HCT116 (cell line): ENCODE results near the gene CPZ. TPM values are rescaled to one million over a fixed set of nuclear protein-coding genes. Genes with fewer than 3 reads are reported as not detected.

ENCODE experiments used
- ATAC-seq: fragments of 200-7000 bp; cut with Tn5 transposase; 2 replicates; pipeline ENCODE4 v1.9.1; 2020; ENCODE audit warnings: mild to moderate bottlenecking, moderate library complexity
- BruUV-seq: library from RNA; stranded (reverse); fragments of 400-500 nt; replicated peaks from 2 replicates; lab custom pipeline; 2021; lab: Mats Ljungman, UMichigan
- CTCF ChIA-PET: fragments of 300-600 bp; sonication (Branson Sonifier 250); formaldehyde crosslinking; loops from one replicate; lab custom pipeline; 2021; ENCODE audit warnings: antibody characterized with exemption; lab: Charles Lee
- POLR2A ChIA-PET: fragments of 300-600, 350-600 bp; sonication (Branson Sonifier 250); formaldehyde crosslinking; loops from one replicate; lab custom pipeline; 2021; ENCODE audit warnings: antibody characterized with exemption; lab: Charles Lee
- RAD21 ChIA-PET, 2 experiments: fragments of 300-600 bp; sonication (Branson Sonifier 250); formaldehyde crosslinking; loops; one replicate each; lab custom pipeline; 2023; ENCODE audit warnings: low total read pairs in 2 of 2; ENCODE audit not compliant: uncharacterized antibody in 2 of 2, unreplicated experiment in 2 of 2, low non-redundant PET in 1 of 2; lab: Charles Lee
- DNase-seq: peaks from one replicate; pipeline ENCODE4 v3.0.0-alpha.2; 2010; ENCODE audit warnings: low read depth, low spot score
- H2AFZ ChIP-seq: fragments of 200-600 bp; shearing (Covaris generic), sonication (generic); 2 replicates; pipeline ENCODE4 v1.6.1; 2017; ENCODE audit warnings: low read depth, mixed run types, mixed read lengths, antibody characterized with exemption, low read length; ENCODE audit not compliant: poor library complexity, severe bottlenecking
- H3K27ac ChIP-seq: 2 replicates; pipeline ENCODE4 v1.5.1; 2012; ENCODE audit warnings: low read depth, low read length
- H3K27me3 ChIP-seq: fragments of 200-600 bp; sonication (generic); 2 replicates; pipeline ENCODE4 v1.6.1; 2016; ENCODE audit warnings: mixed run types, low read length, mixed read lengths; ENCODE audit not compliant: insufficient read depth
- H3K36me3 ChIP-seq, 2 experiments: fragments of 200-500 bp in 1 of 2; fragments of 200-600 bp in 1 of 2; sonication (Bioruptor generic) in 1 of 2; sonication (generic) in 1 of 2; 2 replicates each; pipeline versions ENCODE4 v1.5.1 to v1.6.1; 2014 to 2016; ENCODE audit warnings: low read length in 2 of 2, inconsistent platforms in 1 of 2, mixed read lengths in 1 of 2, mixed run types in 1 of 2; ENCODE audit not compliant: insufficient read depth in 2 of 2, control insufficient read depth in 1 of 2
- H3K4me1 ChIP-seq, 2 experiments: fragments of 200-600 bp in 1 of 2; sonication (generic) in 1 of 2; 2 replicates each; pipeline versions ENCODE4 v1.5.1 to v1.6.1; 2012 to 2017; ENCODE audit warnings: low read length in 2 of 2, inconsistent platforms in 1 of 2, mild to moderate bottlenecking in 1 of 2, mixed read lengths in 1 of 2, mixed run types in 1 of 2, moderate library complexity in 1 of 2; ENCODE audit not compliant: insufficient read depth in 2 of 2, control insufficient read depth in 1 of 2
- H3K4me2 ChIP-seq: fragments of 200-600 bp; sonication (generic); 2 replicates; pipeline ENCODE4 v1.6.1; 2017; ENCODE audit warnings: mixed run types, low read length, mixed read lengths
- H3K4me3 ChIP-seq, 2 experiments: fragments of 200-600 bp in 1 of 2; sonication (generic) in 1 of 2; replicated peaks in 1 of 2; 2 replicates each; pipeline ENCODE4 v1.5.1; 2011 to 2016; ENCODE audit warnings: low read length in 2 of 2, control low read depth in 1 of 2, low read depth in 1 of 2, mild to moderate bottlenecking in 1 of 2, mixed read lengths in 1 of 2, mixed run types in 1 of 2
- H3K79me2 ChIP-seq: fragments of 200-600 bp; sonication (generic); 2 replicates; pipeline ENCODE4 v1.6.1; 2017; ENCODE audit warnings: mild to moderate bottlenecking, mixed run types, low read length, moderate library complexity, mixed read lengths; ENCODE audit not compliant: insufficient read depth
- H3K9ac ChIP-seq: fragments of 200-600 bp; sonication (generic); 2 replicates; pipeline ENCODE4 v1.6.1; 2016; ENCODE audit warnings: low read length, mixed read lengths
- H3K9me2 ChIP-seq: fragments of 200-600 bp; sonication (generic), shearing (Covaris generic); 2 replicates; pipeline ENCODE4 v1.6.1; 2017; ENCODE audit warnings: mixed run types, mild to moderate bottlenecking, moderate library complexity; ENCODE audit not compliant: insufficient read depth
- H3K9me3 ChIP-seq, 2 experiments: fragments of 200-500 bp in 1 of 2; fragments of 200-600 bp in 1 of 2; sonication (Bioruptor generic) in 1 of 2; sonication (generic) in 1 of 2; 2 replicates each; pipeline ENCODE4 v1.6.1; 2014 to 2017; ENCODE audit warnings: low read length in 2 of 2, mixed read lengths in 2 of 2, inconsistent platforms in 1 of 2, low read depth in 1 of 2, mild to moderate bottlenecking in 1 of 2, mixed run types in 1 of 2, moderate library complexity in 1 of 2; ENCODE audit not compliant: control insufficient read depth in 1 of 2, insufficient read depth in 1 of 2
- H4K20me1 ChIP-seq: fragments of 200-600 bp; sonication (generic), shearing (Covaris generic); 2 replicates; pipeline ENCODE4 v1.6.1; 2017; ENCODE audit warnings: mixed run types, mild to moderate bottlenecking, moderate library complexity; ENCODE audit not compliant: insufficient read depth
- CEBPB ChIP-seq: IDR thresholded peaks from 2 replicates; pipeline ENCODE4 v1.6.1; 2012; ENCODE audit warnings: low read depth
- CTCF ChIP-seq, 3 experiments: fragments of 200-600 bp in 1 of 3; sonication (generic) in 1 of 3; IDR thresholded peaks in 2 of 3; conservative IDR thresholded peaks in 1 of 3; 2 replicates each; pipeline ENCODE4 v1.5.1; 2012 to 2017; ENCODE audit warnings: low read depth in 2 of 3, low read length in 2 of 3, antibody characterized with exemption in 1 of 3, borderline replicate concordance in 1 of 3, control low read depth in 1 of 3, mild to moderate bottlenecking in 1 of 3, mixed read lengths in 1 of 3, mixed run types in 1 of 3, moderate library complexity in 1 of 3; ENCODE audit not compliant: insufficient read depth in 1 of 3
- EZH2 ChIP-seq: fragments of 200-600 bp; sonication (generic); IDR thresholded peaks from 2 replicates; pipeline ENCODE4 v1.6.1; 2017; ENCODE audit warnings: antibody characterized with exemption, mixed run types
- EZH2phosphoT487 ChIP-seq: fragments of 200-600 bp; IDR thresholded peaks from 2 replicates; pipeline ENCODE4 v1.6.1; 2018; ENCODE audit warnings: antibody characterized with exemption, borderline replicate concordance
- JUND ChIP-seq: IDR thresholded peaks from 2 replicates; pipeline ENCODE4 v1.6.1; 2012
- POLR2A ChIP-seq: IDR thresholded peaks from 2 replicates; pipeline ENCODE4 v1.7.0; 2011; ENCODE audit warnings: borderline replicate concordance; ENCODE audit not compliant: insufficient read depth, insufficient read length; ENCODE audit errors: extremely low read depth
- RAD21 ChIP-seq: IDR thresholded peaks from 2 replicates; pipeline ENCODE4 v1.6.1; 2012; ENCODE audit warnings: low read depth, mild to moderate bottlenecking
- SIN3A ChIP-seq: IDR thresholded peaks from 2 replicates; pipeline ENCODE4 v1.6.1; 2012; ENCODE audit warnings: low read depth
- SP1 ChIP-seq: IDR thresholded peaks from 2 replicates; pipeline ENCODE4 v1.6.1; 2012; ENCODE audit warnings: low read depth
- SRF ChIP-seq: IDR thresholded peaks from 2 replicates; pipeline ENCODE4 v1.6.1; 2012; ENCODE audit warnings: low read depth
- ZBTB33 ChIP-seq: IDR thresholded peaks from 2 replicates; pipeline ENCODE4 v1.6.1; 2011; ENCODE audit warnings: mild to moderate bottlenecking, low read length, moderate library complexity; ENCODE audit not compliant: insufficient replicate concordance; ENCODE audit errors: extremely low read depth
- ZFX ChIP-seq: fragments of 450-650 bp; IDR thresholded peaks from 2 replicates; pipeline ENCODE4 v1.6.1; 2017
- ZNF274 ChIP-seq: fragments of 200-500 bp; sonication (Bioruptor generic); IDR thresholded peaks from 2 replicates; pipeline ENCODE4 v1.6.1; 2014; ENCODE audit warnings: mild to moderate bottlenecking, low read depth, low read length, inconsistent platforms
- intact Hi-C: fragments of 100-400 bp; cut with micrococcal nuclease; formaldehyde crosslinking; loops from 2 replicates; pipeline ENCODE4 v1.10.0; 2022
- total RNA-seq: library from RNA; stranded (reverse); gene quantifications from one replicate; pipeline ENCODE4 v1.2.1, GENCODE V29; 2021; ENCODE audit not compliant: unreplicated experiment

CPZ gene
- total RNA-seq, 1 experiment from 2014 or later: not detected

GRCh38 chr4:8591114-8591513 is 1.5 kb upstream of the CPZ start:
- Histone ChIP-seq H3K4me2 (no peak overlapping the region), H3K36me3 (no peaks in the 10 kb centered on the region), H3K9me2 (no peaks in the 10 kb centered on the region), H4K20me1 (no peaks in the 10 kb centered on the region), H3K4me1 (peaks cover 0 to 3% of the 10 kb centered on the region in 2 experiments; a peak in 1 of 4 replicates), H2AFZ (no peak overlapping the region), H3K27me3 (0 out of 2 replicates have a peak, but pooled peaks cover 5% of the 10 kb centered on the region), H3K79me2 (no peaks in the 10 kb centered on the region), H3K9me3 (no peaks in the 10 kb centered on the region), H3K27ac (no peak overlapping the region), H3K4me3 (no peak overlapping the region), H3K9ac (no peak overlapping the region)
- ChIA-PET CTCF (no interaction called here), RAD21 (no interaction called here), POLR2A (no interaction called here)
- BruUV-seq: no TSS peak
- ATAC-seq: no peak
- TF ChIP-seq EZH2phosphoT487 (no peak), CTCF (IDR thresholded peaks at IDR 0.05 in 2 of 3, conservative IDR thresholded peaks at IDR 0.05 in 1 of 3; ENCODE audit: borderline replicate concordance in 1 of 3, insufficient read depth in 1 of 3, low read depth in 2 of 3, low read length in 2 of 3) (no peak), RAD21 (no peak), SIN3A (no peak), SRF (no peak), ZFX (no peak), SP1 (no peak), POLR2A (no peak), CEBPB (no peak), ZNF274 (no peak), ZBTB33 (no peak), EZH2 (no peak), JUND (no peak)
- DNase-seq: no peak
- intact Hi-C loops: loop anchor here (10.0 kb wide), 1 partner anchor 346 kb away; no protein-coding TSS in a partner anchor
